Endothelial cell of umbilical vein (primary cell): Measurements from ENCODE around the gene BRME1. TPM values are rescaled to one million over a fixed set of nuclear protein-coding genes. Genes with fewer than 3 reads are reported as not detected.

Experiments
- BruUV-seq: library from RNA; stranded (reverse); fragments of 400-500 nt; replicated peaks from 2 replicates; lab custom pipeline; 2021; lab: Mats Ljungman, UMichigan
- CTCF ChIA-PET: fragments of 300-600, 350-600 bp; sonication (Branson Sonifier 250); formaldehyde crosslinking; loops from one replicate; lab custom pipeline; 2021; ENCODE audit warnings: antibody characterized with exemption, inconsistent platforms; lab: Charles Lee
- POLR2A ChIA-PET: fragments of 300-600, 350-600 bp; sonication (Branson Sonifier 250); formaldehyde crosslinking; loops from one replicate; lab custom pipeline; 2021; ENCODE audit warnings: antibody characterized with exemption, inconsistent platforms; lab: Charles Lee
- DNase-seq: peaks from one replicate; pipeline ENCODE4 v3.0.0-alpha.2; 2011; ENCODE audit warnings: low read depth, low spot score
- FAIRE-seq: peaks from 2 replicates; lab custom pipeline; 2011; peaks lifted over from hg19 to GRCh38; lab: Jason Lieb, UNC
- H2AFZ ChIP-seq: 2 replicates; pipeline ENCODE4 v1.6.0; 2012; ENCODE audit warnings: low read depth, low read length, control low read depth, inconsistent platforms
- H3K27ac ChIP-seq: 2 replicates; pipeline ENCODE4 v1.5.1; 2011; ENCODE audit warnings: low read depth, mild to moderate bottlenecking, control low read depth, low read length, moderate library complexity; ENCODE audit not compliant: insufficient read depth
- H3K27me3 ChIP-seq, 2 experiments: 2 replicates each; pipeline versions ENCODE4 v1.6.0 to v1.6.1; 2011; ENCODE audit warnings: low read length in 2 of 2, mixed read lengths in 1 of 2; ENCODE audit not compliant: control insufficient read depth in 2 of 2, insufficient read depth in 2 of 2
- H3K36me3 ChIP-seq, 2 experiments: 2 replicates in 1 of 2; 3 replicates in 1 of 2; pipeline ENCODE4 v1.5.1; 2011; ENCODE audit warnings: low read length in 2 of 2, mild to moderate bottlenecking in 1 of 2, moderate library complexity in 1 of 2; ENCODE audit not compliant: control insufficient read depth in 2 of 2, insufficient read depth in 2 of 2; ENCODE audit errors: extremely low read depth in 1 of 2
- H3K4me1 ChIP-seq: 3 replicates; pipeline ENCODE4 v1.5.1; 2011; ENCODE audit warnings: mild to moderate bottlenecking, low read length; ENCODE audit not compliant: control insufficient read depth, insufficient read depth; ENCODE audit errors: extremely low read depth
- H3K4me2 ChIP-seq: 2 replicates; pipeline ENCODE4 v1.6.1; 2011; ENCODE audit warnings: low read length, control low read depth, mixed read lengths; ENCODE audit not compliant: insufficient read depth
- H3K4me3 ChIP-seq, 3 experiments: fragments of 200-600 bp in 1 of 3; sonication (generic), shearing (Covaris generic) in 1 of 3; replicated peaks in 1 of 3; 2 replicates each; pipeline ENCODE4 v1.5.1; 2011 to 2016; ENCODE audit warnings: control low read depth in 3 of 3, low read length in 3 of 3, mild to moderate bottlenecking in 2 of 3, inconsistent platforms in 1 of 3, low read depth in 1 of 3, moderate library complexity in 1 of 3; ENCODE audit not compliant: insufficient read depth in 1 of 3
- H3K79me2 ChIP-seq: 2 replicates; pipeline ENCODE4 v1.6.0; 2012; ENCODE audit warnings: low read length, inconsistent platforms; ENCODE audit not compliant: control insufficient read depth, insufficient read depth
- H3K9ac ChIP-seq: replicated peaks from 2 replicates; pipeline ENCODE3; 2011; ENCODE audit warnings: low read length, control low read depth; ENCODE audit not compliant: insufficient read depth; ENCODE audit errors: extremely low read depth
- H3K9me1 ChIP-seq: replicated peaks from 3 replicates; pipeline ENCODE4 v1.6.0; 2011; ENCODE audit warnings: mild to moderate bottlenecking, low read length; ENCODE audit not compliant: control insufficient read depth, insufficient read depth; ENCODE audit errors: extremely low read depth
- H3K9me3 ChIP-seq: replicated peaks from 2 replicates; pipeline ENCODE4 v1.5.1; 2012; ENCODE audit warnings: low read length, inconsistent platforms; ENCODE audit not compliant: control insufficient read depth, insufficient read depth
- H4K20me1 ChIP-seq: replicated peaks from 2 replicates; pipeline ENCODE3; 2011; ENCODE audit warnings: mild to moderate bottlenecking, low read length; ENCODE audit not compliant: control insufficient read depth, insufficient read depth; ENCODE audit errors: extremely low read depth
- EZH2 ChIP-seq: IDR thresholded peaks from 2 replicates; pipeline ENCODE4 v1.6.1; 2012; ENCODE audit warnings: borderline replicate concordance, low read depth, mild to moderate bottlenecking, moderate library complexity, low read length, inconsistent platforms; ENCODE audit not compliant: severe bottlenecking
- FOS ChIP-seq: IDR thresholded peaks from 2 replicates; pipeline ENCODE4 v1.6.1; 2011; ENCODE audit warnings: mild to moderate bottlenecking, low read length, moderate library complexity, borderline replicate concordance; ENCODE audit not compliant: insufficient read depth
- GATA2 ChIP-seq: IDR thresholded peaks from 2 replicates; pipeline ENCODE4 v1.7.0; 2011; ENCODE audit warnings: low read depth, mild to moderate bottlenecking, moderate library complexity, mixed read lengths, low read length; ENCODE audit not compliant: insufficient read length, insufficient read depth
- JUN ChIP-seq: IDR thresholded peaks from 2 replicates; pipeline ENCODE4 v1.6.1; 2011; ENCODE audit warnings: borderline replicate concordance, low read depth; ENCODE audit not compliant: insufficient read length, insufficient read depth
- MYC ChIP-seq: IDR thresholded peaks from one replicate; pipeline ENCODE4 v1.6.1; 2011; ENCODE audit warnings: mild to moderate bottlenecking, low read depth, low read length
- POLR2A ChIP-seq: IDR thresholded peaks from 2 replicates; pipeline ENCODE4 v1.6.1; 2012; ENCODE audit warnings: low read depth, mild to moderate bottlenecking, control low read depth, low read length
- POLR2AphosphoS5 ChIP-seq: IDR thresholded peaks from 2 replicates; pipeline ENCODE4 v1.6.1; 2012; ENCODE audit warnings: low read depth, mild to moderate bottlenecking, control low read depth, low read length, moderate library complexity; ENCODE audit not compliant: insufficient read depth
- dilution Hi-C: fragments of 300-500 bp; cut with MboI; formaldehyde crosslinking; loops from one replicate; pipeline ENCODE4 v1.15.0; 2019; ENCODE audit warnings: low sequenced_read_pairs; ENCODE audit not compliant: extremely low pct_ligation_motif_present
- intact Hi-C: fragments of 100-400 bp; cut with micrococcal nuclease; formaldehyde crosslinking; loops from one replicate; pipeline ENCODE4 v1.10.0; 2022
- polyA plus RNA-seq, 4 experiments: library from polyadenylated mRNA; depleted of rRNA in 3 of 4; stranded (reverse) in 3 of 4; unstranded in 1 of 4; fragments of >200 nt; gene quantifications; 2 replicates each; pipeline versions ENCODE4 v1.2.1 to v1.2.3, GENCODE V29; 2011 to 2012; ENCODE audit warnings: missing spikeins in 1 of 4
- total RNA-seq: library from RNA; stranded (reverse); gene quantifications from 2 replicates; pipeline ENCODE4 v1.2.3, GENCODE V29; 2021
- TF ChIP-seq, protein P1 (sequence below), 2 donors: IDR thresholded peaks; 1 replicate in 1 of 2; 2 replicates in 1 of 2; pipeline ENCODE4 v1.5.1; 2011; ENCODE audit warnings: low read length in 2 of 2, mild to moderate bottlenecking in 2 of 2, moderate library complexity in 2 of 2, control low read depth in 1 of 2, inconsistent platforms in 1 of 2, low read depth in 1 of 2; ENCODE audit not compliant: insufficient read depth in 1 of 2; ENCODE audit errors: extremely low read depth in 1 of 2
- TF ChIP-seq, protein P2 (sequence below): IDR thresholded peaks from 2 replicates; pipeline ENCODE4 v1.6.1; 2011; ENCODE audit not compliant: insufficient read depth, insufficient read length

The BRME1 gene
- total and polyA plus RNA-seq, 2 donors (not counting 3 experiments of a cell fraction or from before 2014, with no cell fraction given): 0.69 to 2.5 TPM

DNA sequence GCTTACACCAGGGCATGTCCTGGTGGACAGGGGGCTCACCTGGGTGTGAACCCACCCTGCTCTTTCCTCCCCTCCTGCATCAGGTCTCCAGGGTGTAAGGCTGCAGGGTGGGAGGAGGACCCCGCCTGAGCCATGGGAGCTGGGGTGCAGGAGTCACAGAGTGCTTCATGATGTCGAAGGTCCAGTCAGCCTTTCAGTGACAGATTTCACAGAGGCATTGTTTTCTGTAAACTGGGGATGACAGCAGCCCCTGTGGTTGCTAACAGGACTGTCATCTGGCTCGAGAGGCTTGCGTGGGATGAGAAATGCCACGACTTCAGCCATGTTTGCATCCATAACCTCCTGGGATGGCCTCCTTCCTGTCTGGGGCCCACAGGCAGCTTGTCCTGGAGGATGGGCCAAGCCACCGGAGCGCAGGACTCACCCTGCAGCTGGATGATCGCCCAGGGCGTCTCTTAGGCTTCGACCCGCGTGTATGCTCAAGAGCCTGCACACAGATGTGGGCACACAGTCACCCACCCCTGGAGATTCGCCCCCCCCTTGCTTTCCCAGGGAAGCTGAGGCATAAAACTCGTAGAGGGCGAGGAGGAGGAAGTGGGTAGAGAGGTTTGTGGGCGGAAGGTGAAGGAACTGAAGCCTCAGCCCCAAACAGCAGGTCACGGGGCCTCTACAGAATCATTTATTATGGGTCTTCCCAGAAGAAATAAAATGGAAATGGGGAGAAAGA is 24.1 kb downstream of the BRME1 start:
- Histone ChIP-seq H4K20me1 (no peaks in the 10 kb centered on the region), H3K9me3 (no peaks in the 10 kb centered on the region), H3K9me1 (no peaks in the 10 kb centered on the region), H3K4me2 (no peak overlapping the region), H3K36me3 (no peaks in the 10 kb centered on the region), H3K27ac (no peak overlapping the region), H3K9ac (no peak overlapping the region), H2AFZ (peak overlapping the region; percentile 8), H3K4me1 (peaks cover 5% of the 10 kb centered on the region), H3K79me2 (no peaks in the 10 kb centered on the region), H3K27me3 (no peaks in the 10 kb centered on the region), H3K4me3 (no peak overlapping the region)
- FAIRE-seq (no peak), DNase-seq (no peak)
- TF ChIP-seq, protein P1, sequence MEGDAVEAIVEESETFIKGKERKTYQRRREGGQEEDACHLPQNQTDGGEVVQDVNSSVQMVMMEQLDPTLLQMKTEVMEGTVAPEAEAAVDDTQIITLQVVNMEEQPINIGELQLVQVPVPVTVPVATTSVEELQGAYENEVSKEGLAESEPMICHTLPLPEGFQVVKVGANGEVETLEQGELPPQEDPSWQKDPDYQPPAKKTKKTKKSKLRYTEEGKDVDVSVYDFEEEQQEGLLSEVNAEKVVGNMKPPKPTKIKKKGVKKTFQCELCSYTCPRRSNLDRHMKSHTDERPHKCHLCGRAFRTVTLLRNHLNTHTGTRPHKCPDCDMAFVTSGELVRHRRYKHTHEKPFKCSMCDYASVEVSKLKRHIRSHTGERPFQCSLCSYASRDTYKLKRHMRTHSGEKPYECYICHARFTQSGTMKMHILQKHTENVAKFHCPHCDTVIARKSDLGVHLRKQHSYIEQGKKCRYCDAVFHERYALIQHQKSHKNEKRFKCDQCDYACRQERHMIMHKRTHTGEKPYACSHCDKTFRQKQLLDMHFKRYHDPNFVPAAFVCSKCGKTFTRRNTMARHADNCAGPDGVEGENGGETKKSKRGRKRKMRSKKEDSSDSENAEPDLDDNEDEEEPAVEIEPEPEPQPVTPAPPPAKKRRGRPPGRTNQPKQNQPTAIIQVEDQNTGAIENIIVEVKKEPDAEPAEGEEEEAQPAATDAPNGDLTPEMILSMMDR (IDR thresholded peaks at IDR 0.05; ENCODE audit: extremely low read depth in 1 of 2, insufficient read depth in 1 of 2, low read depth in 1 of 2, low read length in 2 of 2): no peak
- TF ChIP-seq, protein P2, sequence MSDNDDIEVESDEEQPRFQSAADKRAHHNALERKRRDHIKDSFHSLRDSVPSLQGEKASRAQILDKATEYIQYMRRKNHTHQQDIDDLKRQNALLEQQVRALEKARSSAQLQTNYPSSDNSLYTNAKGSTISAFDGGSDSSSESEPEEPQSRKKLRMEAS: no peak
- no peak for TF ChIP-seq FOS
- no peak for TF ChIP-seq POLR2A
- TF ChIP-seq GATA2: no peak
- no peak for TF ChIP-seq EZH2
- no peak for TF ChIP-seq JUN
- TF ChIP-seq POLR2AphosphoS5: no peak
- no peak for TF ChIP-seq MYC
- POLR2A ChIA-PET: no interaction called here
- BruUV-seq: no TSS peak
- CTCF ChIA-PET: interaction anchor here (1.5 to 8.1 kb wide), 6 partner anchors 71 to 467 kb away, joined by 3 to 74 read pairs (median 7); partner anchors contain the start of genes DCAF15 and MISP3
- dilution Hi-C loops (no loop called here), intact Hi-C loops (loop anchor here (5.0 kb wide), 2 partner anchors 175 to 465 kb away; no protein-coding TSS in a partner anchor)
